Suprapubic skin (tissue), 4 donors: ENCODE results near the gene CLTCL1.

Experiments
- CTCF ChIP-seq, 2 donors: fragments of 200-600 bp in 1 of 2; fragments of 450-650 bp in 1 of 2; sonication (generic) in 1 of 2; IDR thresholded peaks; one replicate each; pipeline ENCODE4 v1.5.1; 2016 to 2019; ENCODE audit warnings: antibody characterized with exemption in 2 of 2, mild to moderate bottlenecking in 1 of 2, moderate library complexity in 1 of 2
- EP300 ChIP-seq: sonication (generic); formaldehyde crosslinking; IDR thresholded peaks from one replicate; pipeline ENCODE4 v1.6.1; 2017; ENCODE audit warnings: antibody characterized with exemption
- POLR2A ChIP-seq, 2 donors: fragments of 450-650 bp; IDR thresholded peaks; one replicate each; pipeline ENCODE4 v1.6.1; 2017; ENCODE audit warnings: antibody characterized with exemption in 2 of 2, mild to moderate bottlenecking in 2 of 2, moderate library complexity in 2 of 2
- POLR2AphosphoS5 ChIP-seq, 3 donors: sonication (generic); formaldehyde crosslinking; IDR thresholded peaks; one replicate each; pipeline ENCODE4 v1.6.1; 2017; ENCODE audit warnings: antibody characterized with exemption in 3 of 3

GRCh38 chr22:19183216-19183615, 108.3 kb downstream of the CLTCL1 start:
- TF ChIP-seq CTCF (IDR thresholded peaks at IDR 0.05) (no peak), POLR2A (IDR thresholded peaks at IDR 0.05) (no peak), POLR2AphosphoS5 (IDR thresholded peaks at IDR 0.05) (no peak), EP300 (no peak)
